Kidney (tissue), 14 donors: ENCODE results near the gene ASTN2. TPM values are rescaled to one million over a fixed set of nuclear protein-coding genes. Genes with fewer than 3 reads are reported as not detected.
A peak's percentile ranks its signal among the peaks of the same experiment; 100 is the strongest.

Source experiments
- DNase-seq, 5 donors: peaks; one replicate each; pipeline ENCODE4 v3.0.0-alpha.2; 2013 to 2020
- FAIRE-seq: peaks from 2 replicates; lab custom pipeline; 2012; peaks lifted over from hg19 to GRCh38; lab: Jason Lieb, UNC
- H3K27ac ChIP-seq, 2 donors: one replicate each; pipeline ENCODE4 v1.7.0; 2013; ENCODE audit warnings: low read depth in 2 of 2, low read length in 2 of 2, inconsistent platforms in 1 of 2
- H3K27me3 ChIP-seq: one replicate; pipeline ENCODE4 v1.7.1; 2013; ENCODE audit warnings: low read length, inconsistent platforms; ENCODE audit not compliant: control insufficient read depth, insufficient read depth
- H3K36me3 ChIP-seq, 3 donors: one replicate each; pipeline versions ENCODE4 v1.7.0 to v1.7.1; 2013; ENCODE audit warnings: low read length in 3 of 3, control low read depth in 1 of 3, inconsistent platforms in 1 of 3; ENCODE audit not compliant: insufficient read depth in 3 of 3, control insufficient read depth in 2 of 3
- H3K4me1 ChIP-seq, 3 donors: one replicate each; pipeline versions ENCODE4 v1.7.0 to v1.7.1; 2013; ENCODE audit warnings: low read length in 3 of 3, inconsistent platforms in 1 of 3, low read depth in 1 of 3; ENCODE audit not compliant: control insufficient read depth in 2 of 3, insufficient read depth in 2 of 3
- H3K4me3 ChIP-seq, 3 donors: one replicate each; pipeline versions ENCODE4 v1.7.0 to v1.8.1; 2013; ENCODE audit warnings: low read length in 3 of 3, control low read depth in 1 of 3, inconsistent platforms in 1 of 3
- H3K9ac ChIP-seq, 3 donors: one replicate each; pipeline versions ENCODE4 v1.7.0 to v1.7.1; 2013; ENCODE audit warnings: low read length in 3 of 3, control low read depth in 1 of 3, inconsistent platforms in 1 of 3
- H3K9me3 ChIP-seq, 3 donors: one replicate each; pipeline versions ENCODE4 v1.7.0 to v1.7.1; 2013; ENCODE audit warnings: low read length in 3 of 3, control low read depth in 1 of 3, inconsistent platforms in 1 of 3; ENCODE audit not compliant: control insufficient read depth in 2 of 3, insufficient read depth in 1 of 3
- intact Hi-C: fragments of 100-400 bp; cut with DNase I; formaldehyde crosslinking; loops from one replicate; pipeline ENCODE4 v1.11.1; 2022
- polyA plus RNA-seq: library from polyadenylated mRNA; stranded (reverse); fragments of 350-450 nt; fragmentation: Illumina TruSeq; extraction: RNeasy Lipid Tissue Mini Kit (QIAGEN cat#74804); gene quantifications from one replicate; pipeline ENCODE4 v1.2.3, GENCODE V29; 2014; ENCODE audit warnings: low read depth, low replicate concordance; ENCODE audit not compliant: insufficient read depth
- total RNA-seq: library from RNA; stranded (reverse); fragmentation: NEBNext Ultra II Directional; extraction: Animal tissue kit (Norgen Biotek cat#: 25700); gene quantifications from one replicate; pipeline ENCODE4 v1.2.1, GENCODE V29; 2021
- TF ChIP-seq, protein P1 (sequence below): IDR thresholded peaks from 3 replicates; pipeline ENCODE4 v1.5.1; 2012; ENCODE audit warnings: mild to moderate bottlenecking, moderate library complexity, borderline replicate concordance; ENCODE audit not compliant: insufficient read depth; ENCODE audit errors: extremely low read depth
- donor health status: control.
- donor health status: control.
- donor health status: control.
- donor health status: control.
- donor health status: control.
- donor health status: DM: yes; HTN: yes; CAD: no.
- donor health status: Normal renal cell carcinoma (clear cell type).

The ASTN2 gene
- total and polyA plus RNA-seq, 2 donors from 2014 or later, result 7.6 to 11.5 TPM

DNA sequence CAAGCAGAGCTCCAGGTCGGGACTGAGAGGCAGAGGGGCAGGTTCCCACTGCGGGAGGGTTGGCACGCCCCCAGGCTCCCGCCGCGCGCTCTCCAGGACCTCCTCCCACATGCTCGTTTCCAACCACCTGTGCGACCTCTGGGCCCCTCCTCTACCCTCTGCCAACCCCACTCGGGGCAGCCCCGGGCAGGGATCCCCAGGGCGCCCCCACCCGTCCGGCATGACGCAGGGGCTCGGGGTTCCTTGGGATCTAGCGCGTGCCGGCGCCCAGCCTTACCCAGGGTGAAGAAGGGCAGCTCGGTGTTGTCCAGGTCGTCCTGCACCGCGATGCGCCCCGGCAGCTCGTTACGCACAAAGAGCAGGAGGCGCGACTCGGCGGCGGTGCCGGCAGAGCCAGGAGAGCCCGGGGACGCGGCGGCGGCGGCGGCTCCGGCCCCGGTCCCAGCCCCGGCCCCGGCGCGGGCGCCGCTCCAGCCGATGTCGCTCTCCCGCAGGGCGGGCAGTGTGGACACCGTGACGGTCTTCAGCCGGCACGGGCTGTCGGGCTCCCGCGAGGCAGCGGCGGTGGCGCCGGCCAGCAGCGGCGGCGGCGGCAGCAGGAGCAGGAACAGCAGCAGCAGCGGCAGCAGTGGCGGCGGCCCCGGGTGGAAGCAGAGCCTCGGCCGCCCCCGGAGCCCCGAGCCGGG lies 494 bp downstream of the ASTN2 start:
- Histone ChIP-seq H3K4me3 (peak overlapping the region in 1 of 3 donors; percentile 34), H3K9ac (no peak overlapping the region), H3K4me1 (peaks cover 0 to 4% (median 0%) of the 10 kb centered on the region in 3 donors), H3K27me3 (peaks cover 9% of the 10 kb centered on the region), H3K9me3 (no peaks in the 10 kb centered on the region), H3K27ac (no peak overlapping the region), H3K36me3 (no peaks in the 10 kb centered on the region)
- DNase-seq (peak; percentile 43 to 75 (median 51)), FAIRE-seq (no peak)
- TF ChIP-seq, protein P1, sequence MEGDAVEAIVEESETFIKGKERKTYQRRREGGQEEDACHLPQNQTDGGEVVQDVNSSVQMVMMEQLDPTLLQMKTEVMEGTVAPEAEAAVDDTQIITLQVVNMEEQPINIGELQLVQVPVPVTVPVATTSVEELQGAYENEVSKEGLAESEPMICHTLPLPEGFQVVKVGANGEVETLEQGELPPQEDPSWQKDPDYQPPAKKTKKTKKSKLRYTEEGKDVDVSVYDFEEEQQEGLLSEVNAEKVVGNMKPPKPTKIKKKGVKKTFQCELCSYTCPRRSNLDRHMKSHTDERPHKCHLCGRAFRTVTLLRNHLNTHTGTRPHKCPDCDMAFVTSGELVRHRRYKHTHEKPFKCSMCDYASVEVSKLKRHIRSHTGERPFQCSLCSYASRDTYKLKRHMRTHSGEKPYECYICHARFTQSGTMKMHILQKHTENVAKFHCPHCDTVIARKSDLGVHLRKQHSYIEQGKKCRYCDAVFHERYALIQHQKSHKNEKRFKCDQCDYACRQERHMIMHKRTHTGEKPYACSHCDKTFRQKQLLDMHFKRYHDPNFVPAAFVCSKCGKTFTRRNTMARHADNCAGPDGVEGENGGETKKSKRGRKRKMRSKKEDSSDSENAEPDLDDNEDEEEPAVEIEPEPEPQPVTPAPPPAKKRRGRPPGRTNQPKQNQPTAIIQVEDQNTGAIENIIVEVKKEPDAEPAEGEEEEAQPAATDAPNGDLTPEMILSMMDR, result no peak
- intact Hi-C loops, result no loop called here

DNA sequence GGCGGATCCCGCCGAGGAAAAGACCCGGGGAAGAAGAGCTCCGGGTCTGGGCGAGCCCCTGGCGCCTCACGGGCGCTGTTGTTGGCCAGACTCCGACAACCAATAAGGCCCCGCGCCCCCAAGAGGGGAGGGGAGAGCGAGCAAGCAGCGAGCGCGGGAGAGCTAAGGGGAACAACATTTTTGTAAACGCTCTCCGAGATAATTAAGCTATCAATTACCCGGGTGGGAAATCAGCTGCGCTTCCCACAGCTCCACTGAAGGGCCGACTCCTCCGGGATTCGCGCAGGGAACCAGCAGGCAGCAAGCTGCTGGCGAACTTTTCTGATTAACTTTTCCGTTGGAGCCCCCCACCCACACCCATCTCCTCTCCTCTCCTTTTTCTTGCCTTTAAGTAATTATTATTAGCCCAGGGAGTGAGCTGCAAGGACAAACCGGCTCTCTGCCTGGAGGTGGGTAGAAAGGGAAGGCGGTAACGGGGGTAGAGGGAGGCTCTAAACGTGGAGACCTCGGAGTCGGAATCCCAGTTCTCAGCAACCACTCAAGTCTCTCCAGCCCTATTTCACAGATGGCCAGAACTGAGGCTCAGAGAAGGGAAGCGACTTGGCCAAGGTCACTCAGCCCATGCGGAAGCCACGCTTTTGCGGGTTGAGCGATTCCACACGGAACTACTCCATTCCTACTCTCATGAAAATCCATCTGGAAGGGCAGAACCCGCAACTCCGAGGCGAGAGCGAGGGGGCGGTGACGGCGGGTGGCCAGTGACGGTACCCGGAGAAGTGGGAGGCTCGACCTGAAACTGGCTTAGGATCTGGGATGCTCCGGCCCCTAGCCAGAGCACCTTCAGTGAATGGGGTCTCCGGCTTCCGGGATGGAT lies 1.3 kb downstream of the ASTN2 start:
- DNase-seq (peak; percentile 55 to 74 (median 69)), FAIRE-seq (no peak)
- Histone ChIP-seq H3K9ac (peak overlapping the region in 1 of 3 donors; percentile 5), H3K27ac (no peak overlapping the region), H3K4me3 (peak overlapping the region in 2 of 3 donors; percentile 10 to 34), H3K4me1 (peaks cover 0 to 4% (median 0%) of the 10 kb centered on the region in 3 donors), H3K36me3 (no peaks in the 10 kb centered on the region), H3K27me3 (peaks cover 9% of the 10 kb centered on the region), H3K9me3 (no peaks in the 10 kb centered on the region)
- TF ChIP-seq, protein P1, result no peak
- intact Hi-C loops, result no loop called here

DNA sequence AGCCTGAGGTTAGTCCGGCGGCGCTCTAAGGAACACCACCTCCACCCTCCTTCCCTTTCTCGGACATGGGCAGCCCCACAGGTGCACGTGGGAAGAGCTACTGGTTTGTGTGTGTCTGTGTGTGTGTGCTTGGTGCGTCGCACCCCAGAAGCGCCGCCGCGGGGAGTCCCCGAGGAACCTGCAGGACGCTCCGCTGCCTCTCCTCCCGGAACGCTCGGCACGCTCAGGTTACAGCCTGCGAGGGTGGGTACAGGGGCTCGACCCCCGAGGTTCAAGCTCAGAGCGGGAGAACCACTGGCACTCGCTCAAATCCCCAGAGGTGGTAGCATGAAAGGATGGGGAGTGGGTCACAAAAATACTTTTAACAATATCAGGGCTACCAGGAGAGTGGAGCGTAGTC lies 2.0 kb downstream of the ASTN2 start:
- Histone ChIP-seq H3K9ac (no peak overlapping the region), H3K9me3 (no peaks in the 10 kb centered on the region), H3K27ac (no peak overlapping the region), H3K36me3 (no peaks in the 10 kb centered on the region), H3K27me3 (peaks cover 9% of the 10 kb centered on the region), H3K4me1 (peaks cover 0 to 4% (median 0%) of the 10 kb centered on the region in 3 donors), H3K4me3 (no peak overlapping the region)
- DNase-seq (peak in 4 of 5 donors; percentile 25 to 61 (median 44)), FAIRE-seq (no peak)
- TF ChIP-seq, protein P1, result no peak
- intact Hi-C loops, result no loop called here
